OCI-LY1 (cell line): Measurements from ENCODE around the gene PLEKHM3.

Experiments
- H2AFZ ChIP-seq: fragments of 200-600 bp; sonication (generic), shearing (Covaris generic); 2 replicates; pipeline ENCODE4 v1.6.0; 2014; ENCODE audit warnings: antibody characterized with exemption, mild to moderate bottlenecking, low read length
- H3F3A ChIP-seq: fragments of 200-600 bp; sonication (generic), shearing (Covaris generic); 2 replicates; pipeline ENCODE4 v1.6.0; 2014; ENCODE audit warnings: mild to moderate bottlenecking, antibody characterized with exemption, low read length, moderate library complexity; ENCODE audit not compliant: insufficient read depth
- H3K27ac ChIP-seq: fragments of 200-600 bp; sonication (generic); 2 replicates; pipeline ENCODE4 v1.5.1; 2014; ENCODE audit warnings: low read length, mixed run types, mild to moderate bottlenecking, low read depth; ENCODE audit not compliant: poor library complexity, severe bottlenecking
- H3K27me3 ChIP-seq: fragments of 200-600 bp; sonication (generic); 2 replicates; pipeline ENCODE4 v1.6.0; 2014; ENCODE audit warnings: antibody characterized with exemption, mild to moderate bottlenecking, low read length, moderate library complexity; ENCODE audit not compliant: insufficient read depth
- H3K36me3 ChIP-seq: fragments of 200-600 bp; sonication (generic); 2 replicates; pipeline ENCODE4 v1.6.1; 2014; ENCODE audit warnings: mild to moderate bottlenecking, antibody characterized with exemption, low read length, moderate library complexity, mixed read lengths; ENCODE audit not compliant: insufficient read depth
- H3K4me1 ChIP-seq: fragments of 200-600 bp; sonication (generic); 2 replicates; pipeline ENCODE4 v1.5.1; 2014; ENCODE audit warnings: mild to moderate bottlenecking, low read length, moderate library complexity; ENCODE audit not compliant: insufficient read depth, severe bottlenecking
- H3K4me2 ChIP-seq: fragments of 200-600 bp; sonication (generic), shearing (Covaris generic); 2 replicates; pipeline ENCODE4 v1.6.1; 2014; ENCODE audit warnings: low read length
- H3K4me3 ChIP-seq: fragments of 200-600 bp; sonication (generic); 2 replicates; pipeline ENCODE4 v1.5.1; 2014; ENCODE audit warnings: low read length, low read depth, mild to moderate bottlenecking, mixed read lengths; ENCODE audit not compliant: poor library complexity, severe bottlenecking
- H3K79me2 ChIP-seq: fragments of 200-600 bp; shearing (Covaris generic); 2 replicates; pipeline ENCODE4 v1.6.1; 2016; ENCODE audit warnings: mixed run types, low read length, mixed read lengths; ENCODE audit not compliant: insufficient read depth
- H3K9ac ChIP-seq: fragments of 200-600 bp; sonication (generic), shearing (Covaris generic); 2 replicates; pipeline ENCODE4 v1.6.1; 2014; ENCODE audit warnings: mild to moderate bottlenecking, low read length, mixed read lengths
- H3K9me2 ChIP-seq: fragments of 200-600 bp; sonication (generic), shearing (Covaris generic); 2 replicates; pipeline ENCODE4 v1.6.1; 2014; ENCODE audit warnings: low read depth, mild to moderate bottlenecking, low read length, mixed read lengths
- H3K9me3 ChIP-seq: fragments of 200-600 bp; shearing (Covaris generic); 2 replicates; pipeline ENCODE4 v1.6.1; 2014; ENCODE audit warnings: low read length, mixed read lengths
- H4K20me1 ChIP-seq: fragments of 200-600 bp; sonication (generic), shearing (Covaris generic); 2 replicates; pipeline ENCODE4 v1.6.0; 2016; ENCODE audit warnings: mild to moderate bottlenecking, low read length; ENCODE audit not compliant: insufficient read depth
- EZH2 ChIP-seq: fragments of 200-600 bp; sonication (generic), shearing (Covaris generic); IDR thresholded peaks from 2 replicates; pipeline ENCODE4 v1.8.0; 2017; ENCODE audit warnings: borderline replicate concordance, mixed run types, mild to moderate bottlenecking, antibody characterized with exemption, low read length, moderate library complexity, mixed read lengths
- TF ChIP-seq, protein P1 (sequence below): fragments of 200-600 bp; sonication (generic), shearing (Covaris generic); IDR thresholded peaks from 2 replicates; pipeline ENCODE4 v1.5.1; 2017; ENCODE audit warnings: mild to moderate bottlenecking, antibody characterized with exemption, low read length, moderate library complexity, mixed read lengths

The PLEKHM3 gene

DNA sequence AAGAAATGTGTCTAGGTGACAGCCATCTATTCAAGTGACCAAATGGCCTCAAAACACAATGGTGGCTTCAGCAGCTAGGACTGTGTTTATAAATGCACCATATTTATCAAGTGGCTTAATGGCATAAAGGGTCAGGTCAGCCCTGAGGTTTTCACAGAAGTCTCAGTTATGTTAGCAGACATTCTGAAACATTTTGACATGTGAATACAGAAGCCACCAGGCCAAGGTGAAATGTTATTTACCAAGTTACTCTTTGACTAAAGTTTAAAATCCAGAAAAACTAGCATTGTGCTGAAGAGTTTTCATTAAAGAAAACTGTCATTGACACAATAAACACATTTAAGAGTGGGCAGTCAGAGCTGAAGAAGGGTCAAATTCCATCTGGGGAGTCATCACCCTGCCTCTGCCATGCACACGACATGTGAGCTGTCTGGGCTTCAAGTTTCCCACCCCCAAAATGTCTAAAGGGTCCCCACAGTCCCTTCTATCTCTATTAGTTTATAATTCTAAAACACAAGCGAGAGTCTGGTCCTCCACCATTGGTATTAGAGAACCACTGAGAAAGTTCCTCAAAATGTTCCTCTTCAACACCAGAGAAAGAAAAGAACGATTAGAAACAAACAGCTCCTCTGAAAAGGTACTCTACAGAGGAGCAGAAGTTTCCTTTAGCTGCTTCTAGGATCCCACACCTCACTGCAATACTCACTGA is 178.1 kb downstream of the PLEKHM3 start:
- Histone ChIP-seq H3K9me2 (no peaks in the 10 kb centered on the region), H3K27me3 (no peaks in the 10 kb centered on the region), H2AFZ (no peak overlapping the region), H3K27ac (no peak overlapping the region), H4K20me1 (no peaks in the 10 kb centered on the region), H3K36me3 (no peaks in the 10 kb centered on the region), H3K9ac (no peak overlapping the region), H3K4me3 (no peak overlapping the region), H3K9me3 (no peaks in the 10 kb centered on the region), H3F3A (no peaks in the 10 kb centered on the region), H3K4me1 (no peaks in the 10 kb centered on the region), H3K4me2 (no peak overlapping the region), H3K79me2 (no peaks in the 10 kb centered on the region)
- TF ChIP-seq, protein P1, sequence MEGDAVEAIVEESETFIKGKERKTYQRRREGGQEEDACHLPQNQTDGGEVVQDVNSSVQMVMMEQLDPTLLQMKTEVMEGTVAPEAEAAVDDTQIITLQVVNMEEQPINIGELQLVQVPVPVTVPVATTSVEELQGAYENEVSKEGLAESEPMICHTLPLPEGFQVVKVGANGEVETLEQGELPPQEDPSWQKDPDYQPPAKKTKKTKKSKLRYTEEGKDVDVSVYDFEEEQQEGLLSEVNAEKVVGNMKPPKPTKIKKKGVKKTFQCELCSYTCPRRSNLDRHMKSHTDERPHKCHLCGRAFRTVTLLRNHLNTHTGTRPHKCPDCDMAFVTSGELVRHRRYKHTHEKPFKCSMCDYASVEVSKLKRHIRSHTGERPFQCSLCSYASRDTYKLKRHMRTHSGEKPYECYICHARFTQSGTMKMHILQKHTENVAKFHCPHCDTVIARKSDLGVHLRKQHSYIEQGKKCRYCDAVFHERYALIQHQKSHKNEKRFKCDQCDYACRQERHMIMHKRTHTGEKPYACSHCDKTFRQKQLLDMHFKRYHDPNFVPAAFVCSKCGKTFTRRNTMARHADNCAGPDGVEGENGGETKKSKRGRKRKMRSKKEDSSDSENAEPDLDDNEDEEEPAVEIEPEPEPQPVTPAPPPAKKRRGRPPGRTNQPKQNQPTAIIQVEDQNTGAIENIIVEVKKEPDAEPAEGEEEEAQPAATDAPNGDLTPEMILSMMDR = no peak
- no peak for TF ChIP-seq EZH2

DNA sequence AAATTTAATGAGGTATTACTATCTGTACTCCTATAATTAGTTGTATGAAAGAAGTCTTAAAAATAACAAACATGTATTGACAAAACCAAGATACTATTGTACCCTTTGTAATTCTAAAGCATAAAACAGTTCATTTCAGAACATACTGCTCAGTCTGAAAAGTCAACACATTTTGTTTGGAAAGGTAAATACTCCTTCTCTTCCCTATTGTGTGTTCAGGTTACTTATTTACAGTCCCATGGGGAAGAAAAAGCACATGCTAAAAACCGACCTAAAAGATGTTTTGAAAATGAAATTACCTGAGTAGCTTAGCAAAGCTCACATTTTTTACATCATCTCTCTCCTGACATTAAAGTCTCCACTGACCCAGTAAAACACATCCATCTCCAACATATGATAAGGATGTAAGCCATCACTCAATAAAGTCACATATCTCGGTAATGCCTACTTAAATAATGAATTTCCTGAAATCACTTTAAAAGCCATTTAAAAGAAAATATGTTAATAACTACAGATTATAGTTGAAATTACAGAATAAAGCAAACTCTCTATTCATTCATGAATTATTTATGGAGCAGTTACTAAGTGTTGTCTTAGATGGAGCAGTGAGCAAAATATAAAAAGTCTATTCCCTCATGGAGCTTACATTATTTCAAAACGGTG is 180.0 kb downstream of the PLEKHM3 start:
- H4K20me1 ChIP-seq = no peaks in the 10 kb centered on the region
- TF ChIP-seq, protein P1 = no peak
- no peak for TF ChIP-seq EZH2
- no peaks in the 10 kb centered on the region for H3F3A ChIP-seq
- H3K4me1 ChIP-seq = no peaks in the 10 kb centered on the region
- H3K9me2 ChIP-seq = no peaks in the 10 kb centered on the region
- no peak overlapping the region for H3K4me2 ChIP-seq
- no peak overlapping the region for H2AFZ ChIP-seq
- H3K9me3 ChIP-seq = no peaks in the 10 kb centered on the region
- no peak overlapping the region for H3K9ac ChIP-seq
- H3K4me3 ChIP-seq = no peak overlapping the region
- no peaks in the 10 kb centered on the region for H3K27me3 ChIP-seq
- no peaks in the 10 kb centered on the region for H3K79me2 ChIP-seq
- H3K36me3 ChIP-seq = no peaks in the 10 kb centered on the region
- H3K27ac ChIP-seq = no peak overlapping the region

DNA sequence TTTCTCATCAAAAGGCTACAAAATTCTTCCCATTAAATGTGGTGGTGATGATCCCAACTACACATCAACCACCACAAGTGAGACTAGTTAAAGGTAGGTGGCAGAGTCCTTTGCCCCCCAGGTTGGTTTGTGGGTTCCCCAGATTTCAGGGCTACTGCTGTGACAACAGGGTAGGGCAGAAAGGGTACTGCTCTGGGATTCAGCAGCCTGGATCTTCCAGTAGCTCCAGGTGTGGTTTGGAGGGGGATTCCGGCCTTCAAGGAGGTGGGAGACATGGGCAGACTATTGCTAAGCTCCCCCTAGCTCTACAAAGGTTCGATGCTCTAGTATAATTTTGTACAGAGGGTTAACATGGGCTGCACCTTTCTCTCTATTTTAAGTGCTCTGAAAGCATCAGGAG is 180.7 kb downstream of the PLEKHM3 start:
- Histone ChIP-seq H3K27me3 (no peaks in the 10 kb centered on the region), H3K9me2 (no peaks in the 10 kb centered on the region), H3K9ac (no peak overlapping the region), H2AFZ (no peak overlapping the region), H4K20me1 (no peaks in the 10 kb centered on the region), H3K79me2 (no peaks in the 10 kb centered on the region), H3F3A (no peaks in the 10 kb centered on the region), H3K4me3 (no peak overlapping the region), H3K36me3 (no peaks in the 10 kb centered on the region), H3K4me1 (no peaks in the 10 kb centered on the region), H3K9me3 (no peaks in the 10 kb centered on the region), H3K4me2 (no peak overlapping the region), H3K27ac (no peak overlapping the region)
- no peak for TF ChIP-seq EZH2
- TF ChIP-seq, protein P1 = no peak
